ENCODE results near the gene CDH13. TPM values are rescaled to one million over a fixed set of nuclear protein-coding genes. Genes with fewer than 3 reads are reported as not detected.

The CDH13 gene
- total and polyA plus RNA-seq, 9 of the 15 experiments (the other 6 are each of a cell fraction or from before 2014, with no cell fraction given), result 0.03 TPM; not detected in 8

- Histone ChIP-seq H3K9ac (ENCODE audit: insufficient read depth in 1 of 2, low read depth in 2 of 2, low read length in 2 of 2) (no peak overlapping the region), H3K79me2 (ENCODE audit: control insufficient read depth, insufficient read depth, low read length) (no peaks in the 10 kb centered on the region), H2AFZ (ENCODE audit: low read depth, low read length) (no peak overlapping the region), H3K36me3 (ENCODE audit: control insufficient read depth, insufficient read depth, low read length) (no peaks in the 10 kb centered on the region), H3K9me3 (replicated peaks; ENCODE audit: control insufficient read depth, insufficient read depth, low read depth, low read length) (no peaks in the 10 kb centered on the region), H3K4me1 (replicated peaks in 1 of 2; ENCODE audit: control insufficient read depth in 2 of 2, insufficient read depth in 2 of 2, low read length in 2 of 2) (no peaks in the 10 kb centered on the region), H3K27ac (ENCODE audit: extremely low read depth, low read depth, low read length) (no peak overlapping the region), H3K4me3 (no peak overlapping the region), H3K4me2 (ENCODE audit: insufficient read depth, low read length) (no peak overlapping the region), H3K9me1 (ENCODE audit: control insufficient read depth, insufficient read depth, low read length) (no peaks in the 10 kb centered on the region), H4K20me1 (replicated peaks; ENCODE audit: control insufficient read depth, insufficient read depth, low read length) (no peaks in the 10 kb centered on the region), H3K27me3 (ENCODE audit: control insufficient read depth in 2 of 2, insufficient read depth in 2 of 2, low read length in 2 of 2) (no peaks in the 10 kb centered on the region)
- POLR2A ChIA-PET, result no interaction called here
- in situ Hi-C loops (cut with MboI), result no loop called here
- DNase-seq (ENCODE audit: extremely low read depth in 1 of 4, low spot score in 3 of 4) (peak in 1 of 4 experiments; percentile 5), ATAC-seq (peak; percentile 28; the same call in 1 of the 3 replicates), FAIRE-seq (no peak)
- no TSS peak for BruUV-seq (replicated peaks)
- 2% methylated on average over 11 of the region's 11 CpGs for WGBS (ENCODE audit: insufficient coverage, low coverage, missing lambda C conversion rate)
- intact Hi-C loops (cut with micrococcal nuclease), result no loop called here
- CTCF ChIA-PET (ENCODE audit: low intra/inter-chr PET ratio), result no interaction called here
- TF ChIP-seq KHSRP (IDR thresholded peaks at IDR 0.05) (no peak), MLLT1 (IDR thresholded peaks at IDR 0.05) (no peak), JUND (IDR thresholded peaks at IDR 0.05; ENCODE audit: borderline replicate concordance, low read depth, low read length) (peak; percentile 44; the same call in 1 of the 2 replicates), JUND (tag; IDR thresholded peaks at IDR 0.05; ENCODE audit: borderline replicate concordance, low read depth, low read length) (peak; percentile 26; the same call in 1 of the 3 replicates), GTF2E2 (tag; IDR thresholded peaks at IDR 0.05) (no peak), GABPA (tag; conservative IDR thresholded peaks at IDR 0.05; ENCODE audit: low read depth) (peak; percentile 48), ZBTB5 (IDR thresholded peaks at IDR 0.05) (no peak), ZNF561 (CRISPR knock-in tag; conservative IDR thresholded peaks at IDR 0.05) (no peak), MAFG (tag; conservative IDR thresholded peaks at IDR 0.05) (no peak), FOSL1 (tag; conservative IDR thresholded peaks at IDR 0.05) (peak; percentile 50), TOE1 (IDR thresholded peaks at IDR 0.05; ENCODE audit: borderline replicate concordance) (no peak), TOE1 (CRISPR knock-in tag; IDR thresholded peaks at IDR 0.05; ENCODE audit: borderline replicate concordance, low read depth) (no peak), DLX4 (CRISPR knock-in tag; IDR thresholded peaks at IDR 0.05) (no peak), NFE2 (IDR thresholded peaks at IDR 0.05; ENCODE audit: low read depth) (0 out of 2 replicates have a peak, but pooled peaks have one; percentile 16), CREB5 (CRISPR knock-in tag; IDR thresholded peaks at IDR 0.05) (no peak), POLR2B (IDR thresholded peaks at IDR 0.05; ENCODE audit: low read depth, partially characterized antibody) (no peak), SRF (CRISPR knock-in tag; IDR thresholded peaks at IDR 0.05) (no peak)
Measured at GRCh38 chr16:82653550-82654511, 27.1 kb downstream of the CDH13 start.

All from K562 (cell line).